Glomerular visceral epithelial cell (primary cell): ENCODE results near the gene UGGT2.
"Not testable (repeated sequence)": the region's sequence is repeated elsewhere in the genome, so short reads cannot be mapped to it uniquely, and the experiment has no call there.

Experiments
- DNase-seq: peaks from one replicate; pipeline ENCODE4 v3.0.0-alpha.2; 2016; ENCODE audit errors: extremely low spot score

UGGT2 gene

DNA sequence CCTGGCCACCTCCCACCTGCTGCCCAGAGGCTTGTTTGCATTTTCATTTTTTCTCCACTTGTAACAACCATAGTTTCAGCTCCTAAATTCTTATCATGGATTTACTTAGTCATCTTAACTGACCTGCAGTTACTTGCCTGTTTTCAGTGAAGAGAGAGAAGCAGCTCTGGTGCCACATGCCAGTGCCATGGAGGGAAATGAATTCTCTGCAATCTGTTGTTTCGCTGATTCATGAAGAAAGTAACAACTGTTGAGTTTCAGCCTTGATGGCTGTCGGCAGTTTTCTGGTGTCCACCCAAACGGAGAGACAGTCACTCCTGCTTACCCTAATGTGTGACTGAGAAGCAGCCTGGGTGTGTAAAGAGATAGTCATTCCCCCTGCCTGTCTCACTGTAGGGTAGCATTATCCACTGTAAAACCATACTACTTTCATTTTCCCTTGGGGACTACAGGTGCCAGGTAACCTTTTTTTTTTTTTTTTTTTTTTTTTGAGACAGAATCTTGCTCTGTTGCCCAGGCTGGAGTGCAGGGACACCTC, 260.1 kb downstream of the UGGT2 start:
- DNase-seq, result no peak

DNA sequence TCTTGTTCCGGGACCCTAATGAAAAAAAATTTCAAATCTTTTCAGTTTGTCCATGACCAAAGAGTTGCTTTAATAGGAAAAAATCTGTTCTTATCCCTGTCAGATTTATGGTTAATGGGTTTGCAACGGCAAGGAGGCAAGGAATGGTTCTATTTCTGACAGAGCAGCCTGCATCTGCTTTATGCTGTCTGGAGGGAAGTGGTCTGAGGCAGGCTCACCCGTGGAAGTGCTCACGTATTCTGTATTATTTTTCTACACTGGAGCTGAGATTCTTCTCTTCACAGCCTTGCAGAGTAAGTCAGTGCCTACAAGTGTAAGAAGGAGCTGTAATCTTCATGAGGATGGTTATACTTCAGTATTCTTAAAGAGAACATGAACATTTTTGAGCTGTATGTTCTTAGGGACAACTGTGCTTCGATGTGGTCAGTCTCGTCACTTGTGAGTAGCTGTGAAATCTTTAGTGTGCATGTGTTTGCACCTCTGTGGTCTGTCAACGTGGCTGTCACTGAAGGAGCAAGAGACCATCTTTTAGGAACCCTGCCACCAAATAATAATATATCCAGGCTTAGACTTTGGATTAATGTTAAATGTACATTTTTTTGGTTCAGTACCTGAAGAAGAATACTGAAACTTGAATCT, 262.0 kb downstream of the UGGT2 start:
- DNase-seq, result no peak

DNA sequence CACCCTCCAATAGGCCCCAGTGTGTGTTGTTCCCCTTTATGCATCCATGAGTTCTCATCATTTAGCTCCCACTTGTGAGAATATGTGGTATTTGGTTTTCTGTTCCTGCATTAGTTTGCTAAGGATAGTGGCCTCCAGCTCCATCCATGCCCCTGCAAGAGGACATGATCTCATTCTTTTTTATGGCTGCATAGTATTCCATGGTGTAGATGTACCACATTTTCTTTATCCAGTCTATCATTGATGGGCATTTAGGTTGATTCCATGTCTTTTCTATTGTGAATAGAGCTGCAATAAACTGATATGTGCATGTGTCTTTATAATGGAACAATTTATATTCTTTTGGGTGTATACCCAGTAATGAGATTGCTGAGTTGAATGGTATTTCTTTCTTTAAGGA, 263.9 kb downstream of the UGGT2 start:
- not testable (repeated sequence) for DNase-seq

DNA sequence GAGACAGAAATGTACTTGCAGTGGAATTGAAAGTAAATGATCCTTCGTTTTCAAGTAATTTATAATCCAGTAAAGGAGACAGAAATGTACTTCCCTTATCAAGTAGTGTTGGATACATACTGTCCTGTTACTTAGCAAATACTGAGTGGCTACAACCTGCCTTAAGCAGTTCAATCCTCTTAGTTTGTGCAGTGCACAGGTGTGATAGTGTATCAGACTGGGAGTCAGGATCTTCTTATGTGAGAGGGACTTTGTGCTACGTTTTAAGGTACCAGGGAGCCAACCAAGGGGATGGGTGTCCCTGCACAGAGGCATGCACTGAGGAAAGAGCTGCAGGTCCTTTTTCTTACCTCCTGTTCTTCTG, 265.1 kb downstream of the UGGT2 start:
- no peak for DNase-seq

DNA sequence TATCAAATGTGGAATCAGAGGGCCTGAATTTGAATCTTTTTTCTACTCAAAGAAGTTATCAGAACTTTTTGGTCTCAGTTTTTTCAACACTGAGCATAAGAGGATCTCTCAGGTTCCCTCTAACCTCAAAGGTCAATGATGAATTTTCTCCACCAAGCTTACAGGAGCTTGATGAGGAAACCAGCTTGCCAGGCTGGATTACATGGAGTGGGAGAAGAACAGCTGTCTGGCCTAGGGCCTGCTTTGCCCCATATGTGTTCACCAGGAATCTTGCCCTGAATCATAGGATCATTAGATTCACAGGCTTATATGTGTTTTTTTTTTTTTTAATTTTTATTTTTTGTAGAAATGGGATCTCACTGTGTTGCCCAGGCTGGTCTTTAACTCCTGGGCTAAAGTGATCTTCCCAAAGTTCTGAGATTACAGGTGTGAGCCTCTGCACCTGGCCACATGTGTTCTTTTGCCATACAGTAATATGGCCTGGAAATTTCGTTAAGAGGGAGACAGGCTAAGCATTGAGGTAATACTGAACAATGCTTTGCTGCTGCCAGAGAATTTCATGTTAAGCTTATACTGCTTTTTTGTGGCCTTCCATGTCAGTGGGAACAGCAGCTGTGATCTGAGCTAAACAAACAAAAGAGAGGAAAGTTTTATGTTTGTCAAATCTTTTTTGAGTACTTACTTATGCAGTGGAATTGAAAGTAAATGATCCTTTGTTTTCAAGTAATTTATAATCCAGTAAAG, 265.7 kb downstream of the UGGT2 start:
- no peak for DNase-seq

DNA sequence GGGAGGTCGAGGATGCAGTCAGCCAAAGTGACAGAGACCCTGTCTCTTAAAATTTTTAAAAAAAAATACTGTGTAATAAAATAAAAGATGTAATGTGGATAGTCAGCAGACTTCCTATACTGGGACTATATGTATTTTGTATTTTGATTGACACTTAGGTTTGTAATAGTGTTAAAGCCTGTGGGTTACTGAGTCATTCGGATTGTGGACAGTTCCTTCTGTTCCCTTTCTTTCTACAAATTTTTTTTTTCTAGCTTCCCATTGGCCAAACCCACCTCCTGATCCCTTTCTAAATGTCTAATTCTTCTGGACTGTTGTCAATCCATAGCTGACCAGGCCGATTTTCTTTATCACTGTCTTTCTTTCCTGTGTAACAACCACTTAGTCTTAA, 268.3 kb downstream of the UGGT2 start:
- no peak for DNase-seq

DNA sequence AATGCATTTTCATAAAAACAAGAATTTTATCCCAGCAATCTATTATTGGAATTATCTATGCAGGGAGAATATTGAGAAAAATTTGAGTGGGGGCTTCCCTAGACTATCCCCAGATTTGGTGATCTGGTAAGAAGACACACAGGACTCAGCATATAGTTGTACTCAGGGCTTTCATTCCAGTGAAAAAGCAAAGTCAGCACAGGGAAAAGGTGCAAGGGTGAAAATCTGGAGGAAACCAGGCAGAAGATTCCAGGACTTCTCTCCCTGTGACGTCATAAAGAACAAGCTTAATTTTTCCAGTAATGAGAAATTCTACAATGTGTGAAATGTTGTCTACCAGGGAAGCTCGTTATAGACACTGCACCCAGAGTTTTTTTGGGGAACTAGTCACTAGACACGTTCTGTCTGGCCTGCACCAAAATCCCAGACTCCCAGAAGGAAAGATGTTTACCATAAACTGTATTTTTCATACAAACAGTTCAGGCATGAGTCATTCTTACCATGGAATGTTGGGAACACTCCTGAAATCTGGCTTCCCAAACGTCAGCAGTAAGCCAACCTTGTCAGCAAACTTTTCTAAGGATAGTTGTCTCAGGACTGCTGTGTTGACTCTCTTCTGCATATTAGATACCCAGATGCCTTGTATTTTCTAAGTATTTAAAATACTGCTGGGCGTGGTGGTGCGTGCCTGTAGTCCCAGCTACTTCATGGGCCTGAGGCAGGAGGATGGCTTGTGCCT, 268.9 kb downstream of the UGGT2 start:
- DNase-seq, result peak; percentile 37

DNA sequence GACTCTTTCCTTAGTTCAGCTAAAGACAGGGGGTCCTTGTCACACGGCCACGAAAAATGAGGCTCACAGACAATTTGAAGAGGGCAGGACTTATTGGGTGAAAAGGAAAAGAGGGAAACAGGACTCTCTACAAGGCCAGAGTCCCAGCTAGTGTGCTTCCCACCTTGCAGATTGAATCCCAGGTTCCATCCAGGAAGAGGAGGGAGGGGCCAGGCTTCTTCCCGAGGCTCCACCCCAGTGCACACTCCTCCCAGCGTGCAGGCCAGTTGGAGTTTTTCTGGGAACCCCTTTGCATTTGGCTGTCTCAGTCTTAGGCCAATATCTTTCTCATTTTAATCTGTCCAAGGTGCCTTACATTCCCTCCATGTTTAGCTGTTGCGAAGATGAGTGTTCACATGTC, 269.5 kb downstream of the UGGT2 start:
- no peak for DNase-seq

DNA sequence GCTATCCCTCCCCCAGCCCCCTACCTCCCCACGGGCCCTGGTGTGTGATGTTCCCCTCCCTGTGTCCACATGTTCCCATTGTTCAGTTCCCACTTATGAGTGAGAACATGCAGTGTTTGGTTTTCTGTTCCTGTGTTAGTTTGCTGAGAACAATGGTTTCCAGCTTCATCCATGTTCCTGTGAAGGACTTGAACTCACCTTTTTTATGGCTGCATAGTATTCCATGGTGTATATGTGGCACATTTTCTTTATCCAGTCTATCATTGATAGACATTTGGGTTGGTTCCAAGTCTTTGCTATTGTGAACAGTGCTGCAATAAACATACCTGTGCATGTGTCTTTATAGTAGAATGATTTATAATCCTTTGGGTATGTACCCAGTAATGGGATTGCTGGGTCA, 271.3 kb downstream of the UGGT2 start:
- not testable (repeated sequence) for DNase-seq

DNA sequence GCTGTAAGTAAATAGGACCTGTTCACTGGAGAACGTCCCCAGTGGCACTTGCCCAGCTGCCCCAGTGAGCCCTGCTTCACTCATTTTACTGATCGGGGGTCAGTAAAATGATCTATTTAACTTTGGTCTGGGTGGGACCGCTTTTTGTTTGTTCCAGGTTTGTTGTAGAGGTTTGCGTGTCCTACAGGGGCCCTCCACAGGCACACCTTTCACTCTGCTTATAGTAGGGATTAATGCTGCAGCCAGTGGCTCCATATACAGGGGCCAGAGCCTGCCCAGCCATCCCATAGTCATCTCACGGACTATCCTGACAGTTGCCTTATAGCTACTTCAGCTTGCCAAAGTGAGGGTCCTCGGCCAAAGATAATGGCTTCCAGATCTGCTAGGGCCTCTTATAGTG, 272.2 kb downstream of the UGGT2 start:
- no peak for DNase-seq

DNA sequence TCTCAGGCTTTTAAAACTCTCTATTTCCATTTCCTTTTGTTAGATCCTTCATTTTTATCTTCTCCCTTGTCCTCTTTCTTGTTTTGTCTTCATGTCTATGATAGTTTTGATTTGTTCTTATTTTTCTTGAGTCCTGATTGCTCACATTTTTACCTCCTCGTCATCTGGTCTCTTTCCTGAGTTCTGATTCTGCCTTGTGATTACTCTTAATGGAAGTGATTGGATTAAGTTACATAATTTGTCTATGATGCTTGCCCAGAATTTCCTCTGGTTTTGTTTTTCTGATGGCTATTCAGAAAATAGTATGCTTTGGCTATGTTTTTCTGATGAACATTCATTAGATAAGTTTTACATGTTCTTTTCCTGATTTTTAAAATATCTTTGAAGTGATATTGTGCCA, 273.7 kb downstream of the UGGT2 start:
- DNase-seq, result no peak

DNA sequence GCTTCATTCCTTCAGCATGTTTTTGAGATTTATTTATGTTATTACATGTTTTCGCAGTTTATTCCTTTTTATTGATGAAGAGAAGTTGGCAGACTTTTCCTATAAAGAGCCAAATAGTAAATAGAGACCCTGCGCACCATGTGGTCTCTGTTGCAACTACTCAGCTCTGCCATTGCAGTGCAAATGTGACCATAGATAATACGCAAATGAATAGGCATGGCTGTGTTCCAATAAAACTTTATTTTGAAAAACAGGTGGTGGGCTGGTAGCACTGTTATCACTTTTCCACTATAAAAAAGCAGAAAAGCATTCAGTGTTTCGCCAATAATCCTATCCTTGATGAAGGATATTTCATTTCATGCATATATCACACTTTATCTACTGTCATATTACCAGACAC, 281.3 kb downstream of the UGGT2 start:
- DNase-seq, result no peak

DNA sequence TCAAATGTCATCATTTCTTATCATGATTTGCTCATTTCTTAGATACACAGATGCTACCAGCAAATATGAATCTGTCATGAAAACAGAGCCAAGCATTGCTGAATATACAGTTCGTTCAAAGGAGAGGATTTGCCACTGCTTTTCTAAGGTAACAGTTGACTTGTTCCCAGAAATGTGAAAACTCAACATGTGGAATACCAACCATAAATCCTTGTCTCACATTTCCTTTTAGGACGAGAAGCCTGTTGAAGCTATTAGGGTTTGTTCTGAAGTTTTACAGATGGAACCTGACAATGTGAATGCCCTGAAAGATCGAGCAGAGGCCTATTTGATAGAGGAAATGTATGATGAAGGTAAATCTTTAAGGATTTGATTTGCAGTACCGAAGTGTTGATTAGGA, 289.6 kb downstream of the UGGT2 start:
- no peak for DNase-seq

DNA sequence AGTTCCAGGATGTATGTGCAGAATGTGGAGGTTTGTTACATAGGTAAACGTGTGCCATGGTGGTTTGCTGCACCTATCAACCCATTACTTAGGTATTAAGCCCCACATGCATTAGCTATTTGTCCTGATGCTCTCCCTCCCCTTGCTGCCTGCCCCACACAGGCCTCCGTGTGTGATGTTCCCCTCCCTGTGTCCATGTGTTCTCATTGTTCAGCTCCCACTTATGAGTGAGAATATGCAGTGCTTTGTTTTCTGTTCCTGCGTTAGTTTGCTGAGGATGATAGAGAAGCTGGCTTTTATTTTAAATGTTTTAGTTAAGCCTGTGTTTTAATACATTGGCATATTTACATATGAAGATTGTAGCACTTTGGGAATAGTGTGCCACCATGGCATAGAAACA, 290.6 kb downstream of the UGGT2 start:
- not testable (repeated sequence) for DNase-seq

DNA sequence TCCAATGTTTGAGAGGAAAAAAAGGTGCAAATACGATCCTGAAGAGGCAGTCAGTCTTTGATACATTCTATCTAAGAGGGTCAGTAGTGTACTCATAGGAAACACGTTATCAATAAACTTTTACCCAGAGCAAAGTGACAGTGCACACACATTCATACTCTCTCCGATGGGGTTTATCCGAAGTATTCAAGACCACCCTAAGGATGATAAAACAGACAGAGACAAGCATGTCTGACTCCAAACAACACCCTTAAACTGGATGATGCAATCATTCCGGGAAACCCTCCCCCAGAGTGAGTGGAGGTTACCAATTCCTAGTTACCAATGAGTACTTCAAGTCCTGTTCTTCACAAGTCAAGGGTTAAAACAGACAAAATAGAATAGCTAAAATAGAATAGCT, 297.1 kb downstream of the UGGT2 start:
- no peak for DNase-seq

DNA sequence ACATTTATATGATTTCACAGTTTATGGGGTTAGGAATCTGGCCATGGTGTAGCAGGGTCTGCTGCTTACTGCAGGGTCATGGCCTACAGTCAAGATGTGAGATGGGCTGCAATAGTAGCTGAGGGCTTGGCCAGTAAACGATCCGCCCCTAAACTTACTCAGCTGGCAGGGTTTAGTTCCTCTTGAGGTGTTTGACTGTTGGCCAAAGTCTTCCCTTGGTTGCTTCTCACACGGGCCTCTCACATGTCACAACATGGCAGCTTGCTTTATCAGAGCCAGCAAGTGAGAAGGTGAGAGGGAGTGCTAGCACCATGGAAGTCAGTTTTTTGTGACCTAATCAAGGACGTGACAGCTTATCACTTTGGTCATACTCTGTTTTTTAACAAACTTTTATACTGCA, 299.1 kb downstream of the UGGT2 start:
- no peak for DNase-seq

DNA sequence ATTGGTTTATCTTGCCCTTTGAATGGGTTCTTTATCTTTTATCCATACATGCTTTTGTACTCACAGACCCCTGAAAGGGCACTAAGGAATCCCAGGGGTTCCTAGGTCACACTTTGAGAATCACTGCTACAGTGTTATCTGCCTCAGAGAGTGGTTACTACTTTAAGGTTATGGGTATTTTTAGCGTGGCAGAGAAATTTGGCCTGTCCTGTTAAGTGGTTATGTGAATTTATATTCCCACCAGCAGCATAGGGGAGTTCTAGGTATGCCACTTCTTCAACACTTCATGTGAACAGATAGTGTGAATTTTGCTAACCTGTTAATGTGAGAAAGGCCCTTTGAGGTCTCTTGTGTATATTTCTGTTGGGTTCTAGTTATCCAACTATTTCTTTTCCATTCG, 300.5 kb downstream of the UGGT2 start:
- no peak for DNase-seq
